CD4-positive, alpha-beta T cell (primary cell): ENCODE measurements around the gene SIN3B. TPM values are rescaled to one million over a fixed set of nuclear protein-coding genes. Genes with fewer than 3 reads are reported as not detected.

Experiments
- ATAC-seq: fragments of 200-7000 bp; cut with Tn5 transposase; one replicate; pipeline ENCODE4 v1.10.0; 2022; ENCODE audit warnings: mild to moderate bottlenecking; ENCODE audit not compliant: poor library complexity
- CTCF ChIA-PET: fragments of 350-600 bp; sonication (Branson Sonifier 250); formaldehyde crosslinking; loops from one replicate; lab custom pipeline; 2021; ENCODE audit warnings: antibody characterized with exemption, inconsistent platforms; lab: Charles Lee
- POLR2A ChIA-PET: fragments of 350-600 bp; sonication (Branson Sonifier 250); formaldehyde crosslinking; loops from one replicate; lab custom pipeline; 2021; ENCODE audit warnings: antibody characterized with exemption, inconsistent platforms; lab: Charles Lee
- DNase-seq, 14 experiments: peaks; one replicate each; pipeline ENCODE4 v3.0.0-alpha.2; 2013 to 2020; ENCODE audit warnings: mixed read lengths in 2 of 14
- H3K27ac ChIP-seq, 2 donors: one replicate each; pipeline versions ENCODE4 v1.5.1 to v1.7.0; 2013; ENCODE audit warnings: low read length in 2 of 2, low read depth in 1 of 2, mild to moderate bottlenecking in 1 of 2
- H3K27me3 ChIP-seq, 2 experiments: 1 replicate in 1 of 2; 2 replicates in 1 of 2; pipeline versions ENCODE4 v1.6.1 to v1.7.0; 2013; ENCODE audit warnings: low read length in 2 of 2, control low read depth in 1 of 2, mild to moderate bottlenecking in 1 of 2, moderate library complexity in 1 of 2; ENCODE audit not compliant: insufficient read depth in 2 of 2, control insufficient read depth in 1 of 2
- H3K36me3 ChIP-seq: one replicate; pipeline ENCODE4 v1.6.1; 2013; ENCODE audit warnings: low read length, control low read depth; ENCODE audit not compliant: insufficient read depth
- H3K4me1 ChIP-seq: one replicate; pipeline ENCODE4 v1.6.1; 2013; ENCODE audit warnings: low read length, control low read depth; ENCODE audit not compliant: insufficient read depth
- H3K4me3 ChIP-seq: one replicate; pipeline ENCODE4 v1.5.1; 2013; ENCODE audit warnings: mild to moderate bottlenecking, low read length, moderate library complexity
- H3K9me3 ChIP-seq, 2 experiments: 1 replicate in 1 of 2; 2 replicates in 1 of 2; pipeline versions ENCODE4 v1.6.1 to v1.7.0; 2013; ENCODE audit warnings: low read length in 2 of 2, mild to moderate bottlenecking in 2 of 2, control low read depth in 1 of 2, moderate library complexity in 1 of 2; ENCODE audit not compliant: control insufficient read depth in 1 of 2, insufficient read depth in 1 of 2
- H3K27ac Mint-ChIP-seq: one replicate; pipeline ENCODE4 v1.8.0; 2020; ENCODE audit warnings: mixed read lengths
- H3K27me3 Mint-ChIP-seq: one replicate; pipeline ENCODE4 v1.8.0; 2021; ENCODE audit warnings: mixed read lengths
- H3K36me3 Mint-ChIP-seq: one replicate; pipeline ENCODE4 v1.8.0; 2021; ENCODE audit warnings: low read depth, mixed read lengths
- H3K4me1 Mint-ChIP-seq: one replicate; pipeline ENCODE4 v1.8.0; 2021; ENCODE audit warnings: low read depth, mixed read lengths
- H3K4me3 Mint-ChIP-seq: one replicate; pipeline ENCODE4 v1.8.0; 2020; ENCODE audit warnings: mild to moderate bottlenecking, mixed read lengths
- H3K9me3 Mint-ChIP-seq: one replicate; pipeline ENCODE4 v1.8.0; 2020; ENCODE audit warnings: mixed read lengths
- intact Hi-C, 2 experiments: fragments of 100-400 bp; cut with DNase I in 1 of 2; cut with micrococcal nuclease in 1 of 2; formaldehyde crosslinking; loops; one replicate each; pipeline versions ENCODE4 v1.15.1 to v1.9.0; 2023 to 2025; cut with DNase I, micrococcal nuclease
- total RNA-seq, 174 experiments: library from RNA in 2 of 174; stranded (reverse) in 2 of 174; gene quantifications; one replicate each; pipeline ENCODE4 v1.2.3 and lab custom pipeline; 2021 to 2026
- TF ChIP-seq, protein P1 (sequence below): fragments of 200-600 bp; IDR thresholded peaks from one replicate; pipeline ENCODE4 v1.8.0; 2022; ENCODE audit warnings: antibody characterized with exemption, mild to moderate bottlenecking

SIN3B gene
- total RNA-seq, 2 experiments from 2014 or later = 52.4 to 53.7 TPM

DNA sequence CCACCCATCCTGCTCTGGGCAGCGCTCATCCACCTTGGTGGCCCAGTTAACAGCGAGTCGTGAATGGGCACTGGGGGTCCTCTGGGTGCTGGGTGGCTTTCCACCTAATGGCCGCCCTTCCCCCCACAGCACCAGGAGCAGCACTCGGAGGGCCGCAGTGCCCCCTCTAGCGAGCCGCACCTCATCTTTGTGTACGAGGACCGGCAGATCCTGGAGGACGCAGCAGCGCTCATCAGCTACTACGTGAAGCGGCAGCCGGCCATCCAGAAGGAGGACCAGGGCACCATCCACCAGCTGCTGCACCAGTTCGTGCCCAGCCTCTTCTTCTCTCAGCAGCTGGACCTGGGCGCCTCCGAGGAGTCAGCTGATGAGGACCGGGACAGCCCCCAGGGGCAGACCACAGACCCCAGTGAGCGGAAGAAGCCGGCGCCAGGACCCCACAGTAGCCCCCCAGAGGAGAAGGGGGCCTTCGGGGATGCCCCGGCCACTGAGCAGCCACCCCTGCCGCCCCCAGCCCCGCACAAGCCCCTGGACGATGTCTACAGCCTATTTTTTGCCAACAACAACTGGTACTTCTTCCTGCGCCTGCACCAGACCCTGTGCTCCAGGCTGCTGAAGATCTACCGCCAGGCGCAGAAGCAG, 40.3 kb downstream of the SIN3B start:
- DNase-seq = no peak
- peaks cover 9% of the 10 kb centered on the region for H3K4me1 Mint-ChIP-seq
- H3K27me3 ChIP-seq = no peaks in the 10 kb centered on the region
- H3K4me3 ChIP-seq = no peak overlapping the region
- no peak for ATAC-seq
- no peaks in the 10 kb centered on the region for H3K4me1 ChIP-seq
- H3K9me3 ChIP-seq = no peaks in the 10 kb centered on the region
- H3K27ac ChIP-seq = no peak overlapping the region
- no peaks in the 10 kb centered on the region for H3K9me3 Mint-ChIP-seq
- H3K4me3 Mint-ChIP-seq = no peak overlapping the region
- no peaks in the 10 kb centered on the region for H3K27me3 Mint-ChIP-seq
- intact Hi-C loops = no loop called here
- CTCF ChIA-PET = no interaction called here
- H3K36me3 ChIP-seq = peaks cover 68% of the 10 kb centered on the region
- H3K27ac Mint-ChIP-seq = no peak overlapping the region
- peaks cover 80% of the 10 kb centered on the region for H3K36me3 Mint-ChIP-seq
- TF ChIP-seq, protein P1, sequence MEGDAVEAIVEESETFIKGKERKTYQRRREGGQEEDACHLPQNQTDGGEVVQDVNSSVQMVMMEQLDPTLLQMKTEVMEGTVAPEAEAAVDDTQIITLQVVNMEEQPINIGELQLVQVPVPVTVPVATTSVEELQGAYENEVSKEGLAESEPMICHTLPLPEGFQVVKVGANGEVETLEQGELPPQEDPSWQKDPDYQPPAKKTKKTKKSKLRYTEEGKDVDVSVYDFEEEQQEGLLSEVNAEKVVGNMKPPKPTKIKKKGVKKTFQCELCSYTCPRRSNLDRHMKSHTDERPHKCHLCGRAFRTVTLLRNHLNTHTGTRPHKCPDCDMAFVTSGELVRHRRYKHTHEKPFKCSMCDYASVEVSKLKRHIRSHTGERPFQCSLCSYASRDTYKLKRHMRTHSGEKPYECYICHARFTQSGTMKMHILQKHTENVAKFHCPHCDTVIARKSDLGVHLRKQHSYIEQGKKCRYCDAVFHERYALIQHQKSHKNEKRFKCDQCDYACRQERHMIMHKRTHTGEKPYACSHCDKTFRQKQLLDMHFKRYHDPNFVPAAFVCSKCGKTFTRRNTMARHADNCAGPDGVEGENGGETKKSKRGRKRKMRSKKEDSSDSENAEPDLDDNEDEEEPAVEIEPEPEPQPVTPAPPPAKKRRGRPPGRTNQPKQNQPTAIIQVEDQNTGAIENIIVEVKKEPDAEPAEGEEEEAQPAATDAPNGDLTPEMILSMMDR = no peak
- POLR2A ChIA-PET = no interaction called here

DNA sequence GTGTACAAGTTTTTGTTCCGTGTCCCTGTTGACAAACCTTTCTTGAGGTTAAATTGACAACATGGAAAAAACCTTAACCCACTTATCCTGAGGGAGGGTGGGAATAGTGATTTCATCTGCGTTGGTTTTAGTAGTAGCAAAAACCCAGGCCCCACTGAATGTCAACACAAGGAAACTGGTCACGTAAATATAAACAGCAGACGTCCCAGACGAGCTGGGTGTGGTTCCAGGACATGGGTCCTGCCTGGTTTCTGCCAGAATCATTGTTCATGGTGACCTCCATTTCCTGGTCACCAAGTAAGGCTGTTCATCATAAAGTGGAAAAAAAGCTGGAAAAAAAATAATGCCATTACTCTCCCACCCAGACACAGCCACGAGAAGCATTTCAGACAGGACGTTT, 42.7 kb downstream of the SIN3B start:
- Mint-ChIP-seq H3K27me3 (no peaks in the 10 kb centered on the region), H3K27ac (no peak overlapping the region), H3K4me1 (peaks cover 14% of the 10 kb centered on the region), H3K4me3 (no peak overlapping the region), H3K9me3 (no peaks in the 10 kb centered on the region), H3K36me3 (peaks cover 74% of the 10 kb centered on the region)
- H3K27ac ChIP-seq = no peak overlapping the region
- H3K36me3 ChIP-seq = peaks cover 61% of the 10 kb centered on the region
- intact Hi-C loops = no loop called here
- H3K4me1 ChIP-seq = no peaks in the 10 kb centered on the region
- no peak overlapping the region for H3K4me3 ChIP-seq
- ChIA-PET CTCF (no interaction called here), POLR2A (no interaction called here)
- DNase-seq (no peak), ATAC-seq (no peak)
- H3K27me3 ChIP-seq = no peaks in the 10 kb centered on the region
- TF ChIP-seq, protein P1 = no peak
- no peaks in the 10 kb centered on the region for H3K9me3 ChIP-seq

DNA sequence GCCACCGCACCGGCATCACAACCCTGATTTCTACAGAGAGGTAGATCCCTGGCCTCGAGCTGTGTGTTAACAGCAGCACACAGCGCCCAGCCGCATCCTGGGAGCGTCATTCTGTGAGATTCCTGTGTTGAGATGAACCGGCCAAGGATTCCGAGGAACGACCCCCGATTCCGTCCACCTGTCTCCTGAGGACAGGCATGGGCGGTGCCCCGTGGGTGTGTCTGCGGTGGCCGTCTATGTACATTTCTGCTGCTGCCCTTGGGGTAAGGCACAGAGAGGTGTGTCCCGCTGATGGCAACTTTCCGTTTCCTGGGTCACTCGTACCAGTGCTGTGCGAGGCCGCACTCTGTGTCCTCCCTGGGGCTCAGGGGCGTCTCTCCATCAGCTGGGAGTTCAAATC, 43.5 kb downstream of the SIN3B start:
- H3K4me1 ChIP-seq = no peaks in the 10 kb centered on the region
- Mint-ChIP-seq H3K4me3 (no peak overlapping the region), H3K27me3 (no peaks in the 10 kb centered on the region), H3K4me1 (peaks cover 14% of the 10 kb centered on the region), H3K27ac (no peak overlapping the region), H3K36me3 (peaks cover 76% of the 10 kb centered on the region), H3K9me3 (no peaks in the 10 kb centered on the region)
- intact Hi-C loops = no loop called here
- no peak overlapping the region for H3K4me3 ChIP-seq
- ChIA-PET POLR2A (no interaction called here), CTCF (no interaction called here)
- H3K27me3 ChIP-seq = no peaks in the 10 kb centered on the region
- H3K27ac ChIP-seq = no peak overlapping the region
- no peak for DNase-seq
- peaks cover 0 to 1% of the 10 kb centered on the region in 2 experiments for H3K9me3 ChIP-seq
- peaks cover 59% of the 10 kb centered on the region for H3K36me3 ChIP-seq
- TF ChIP-seq, protein P1 = no peak
- ATAC-seq = no peak
